HG03175 (cell line): ENCODE measurements around the gene PPP2R2D.

ENCODE experiments used
- ATAC-seq: cut with Tn5 transposase; IDR thresholded peaks from one replicate; pipeline ENCODE4 v1.9.1; 2021; ENCODE audit warnings: mild to moderate bottlenecking, moderate library complexity; ENCODE audit not compliant: unreplicated experiment

Gene PPP2R2D

GRCh38 chr10:131994435-131994834 lies 93.6 kb downstream of the PPP2R2D start:
- ATAC-seq, result no peak

DNA sequence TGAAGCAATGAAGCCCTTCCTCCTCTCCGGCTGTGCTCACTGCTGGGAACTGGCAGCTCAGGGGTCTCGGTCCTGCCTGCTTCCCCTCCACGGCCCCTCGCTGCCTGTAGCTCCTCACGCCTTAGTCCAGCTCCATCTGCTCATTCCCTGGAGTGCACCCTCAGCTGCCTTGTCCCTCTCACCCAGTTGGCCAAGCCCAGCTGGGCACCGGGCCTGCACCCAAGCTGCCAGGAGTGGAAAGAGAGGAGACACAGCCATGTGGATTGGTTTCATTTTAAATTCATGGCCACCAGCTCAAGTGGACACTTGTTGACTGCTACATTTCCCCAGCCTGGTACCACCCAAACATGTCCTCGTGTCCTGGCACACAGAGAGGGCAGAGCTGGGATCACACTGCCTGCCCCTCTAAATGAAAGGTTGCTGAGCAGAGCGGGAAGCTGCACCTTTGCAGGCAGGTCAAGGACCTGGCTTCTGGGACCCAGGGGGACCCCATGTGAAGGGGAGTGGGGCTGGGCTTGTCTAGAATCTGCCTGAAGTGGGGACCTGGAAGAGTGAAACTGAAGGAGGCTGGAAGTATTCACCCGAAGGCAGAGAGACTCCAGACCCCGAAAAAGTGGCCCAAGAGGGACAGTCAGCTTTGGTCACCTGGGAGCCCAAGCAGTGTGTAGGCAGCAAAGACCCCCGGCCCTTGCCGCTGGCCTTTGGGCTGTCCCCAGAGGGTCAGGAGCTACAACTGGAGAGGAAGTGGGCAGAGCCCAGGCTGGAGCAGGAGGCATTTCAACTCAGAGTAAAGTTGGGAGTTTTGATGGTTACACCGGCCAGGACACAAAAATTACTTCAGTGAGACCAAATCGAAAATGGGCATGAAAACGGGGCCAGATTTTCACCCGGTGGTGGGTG lies 95.9 kb downstream of the PPP2R2D start:
- no peak for ATAC-seq

DNA sequence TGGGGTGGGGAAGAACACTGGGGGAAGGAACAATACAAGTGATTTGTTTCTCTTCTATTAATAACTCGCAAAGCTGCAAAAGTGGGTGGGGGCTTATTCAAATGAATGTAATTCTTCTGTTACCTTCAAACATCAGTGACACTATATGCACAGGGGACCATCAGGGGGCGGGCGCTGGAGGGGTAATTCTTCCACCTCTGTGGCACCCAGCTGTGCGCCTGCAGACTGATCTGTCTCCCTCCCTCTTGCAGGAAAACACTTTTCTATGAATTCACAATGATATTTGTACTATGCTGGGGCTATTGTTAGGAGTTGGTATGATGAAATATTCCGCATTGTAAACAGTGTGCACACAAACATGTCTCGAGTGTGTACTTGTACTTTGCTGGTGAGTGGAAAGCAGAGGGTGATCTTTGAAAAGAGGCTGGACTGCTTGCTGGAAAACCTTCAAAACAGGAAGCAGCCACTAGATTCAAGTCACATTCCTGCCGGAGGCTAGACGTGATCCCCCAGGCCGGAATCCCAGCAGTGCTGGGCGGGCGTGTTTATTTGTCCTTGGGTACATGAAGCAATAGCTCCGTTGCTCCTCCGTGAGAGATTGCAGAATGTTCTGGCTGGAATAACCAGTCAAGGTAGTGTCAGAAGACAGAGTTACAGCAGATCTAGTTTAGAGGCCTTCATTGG lies 96.7 kb downstream of the PPP2R2D start:
- ATAC-seq, result no peak

- ATAC-seq, result no peak
Measured at GRCh38 chr10:131998050-131998844, 97.4 kb downstream of the PPP2R2D start.

DNA sequence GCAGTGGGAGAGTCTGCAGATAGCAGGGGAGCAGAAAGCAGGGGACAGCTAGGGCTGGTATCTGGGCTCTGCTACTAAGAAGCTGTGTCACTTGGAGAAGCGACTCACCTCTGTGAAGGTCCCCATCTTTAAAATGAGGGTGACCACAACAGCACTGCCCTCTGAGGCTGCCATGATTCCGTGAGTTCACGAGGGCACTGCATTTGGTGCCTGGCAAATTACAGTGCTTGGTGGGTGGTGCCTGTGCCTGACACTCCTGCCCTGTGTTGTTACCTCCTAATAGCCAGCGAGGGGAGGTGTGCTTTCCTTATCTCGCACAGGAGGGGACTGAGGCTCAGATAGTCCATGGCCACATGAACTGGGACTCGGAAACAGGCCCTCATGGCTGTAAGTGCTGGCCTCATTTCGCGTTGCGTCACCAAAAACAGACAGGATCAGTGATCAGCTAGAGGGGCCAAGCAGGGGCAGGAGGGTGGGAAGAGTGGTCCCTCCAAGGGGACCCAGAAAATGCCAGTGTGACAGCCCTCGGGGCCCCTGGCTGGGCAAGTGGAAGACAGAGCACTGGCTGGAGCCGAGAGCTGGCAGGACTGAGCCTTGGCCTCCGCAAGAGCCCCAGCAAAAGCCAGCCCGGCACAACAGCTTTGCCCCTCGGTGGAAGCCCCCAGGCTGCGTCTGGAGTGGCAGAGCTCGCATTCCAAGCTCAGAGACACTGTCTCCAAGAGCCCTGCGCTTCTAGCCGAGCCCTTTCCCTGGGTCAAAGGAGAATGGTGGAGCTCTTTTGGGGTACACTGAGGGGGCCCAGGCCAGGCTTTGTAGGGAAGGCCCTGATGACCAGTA lies 98.3 kb downstream of the PPP2R2D start:
- no peak for ATAC-seq

GRCh38 chr10:132001238-132001972 lies 100.6 kb downstream of the PPP2R2D start:
- no peak for ATAC-seq

GRCh38 chr10:132002004-132002403 lies 101.2 kb downstream of the PPP2R2D start:
- ATAC-seq, result no peak

DNA sequence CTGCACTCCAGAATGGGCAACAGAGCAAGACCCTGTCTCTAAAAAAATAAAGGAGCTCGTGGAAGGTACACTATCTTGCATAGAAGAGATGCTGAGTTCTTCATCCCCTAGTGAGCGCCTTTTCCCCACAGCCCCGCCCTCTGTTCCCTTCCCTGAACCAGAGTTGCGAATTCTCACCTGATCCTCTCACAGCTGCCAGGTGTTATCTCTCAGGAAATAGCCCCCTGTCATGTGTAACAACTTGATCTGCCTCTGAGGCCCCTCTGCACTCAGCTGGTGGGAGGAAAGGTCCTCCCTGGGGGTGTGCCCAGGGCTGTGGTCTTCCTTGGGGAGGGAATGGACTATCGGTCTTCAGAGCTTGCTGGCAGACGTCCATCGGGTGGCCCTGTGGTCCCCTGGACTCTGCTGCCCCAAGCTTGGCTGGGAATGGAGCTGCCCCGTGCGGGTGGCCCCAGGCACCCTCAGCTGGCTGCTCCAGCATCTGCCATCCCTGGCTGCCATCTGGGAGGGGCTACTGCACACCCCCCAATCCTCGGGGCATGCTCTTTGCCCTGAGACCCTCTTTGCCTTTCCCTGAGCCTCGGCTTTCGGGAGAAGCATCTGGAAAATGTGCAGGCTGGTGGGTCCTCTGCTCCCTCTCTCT lies 102.6 kb downstream of the PPP2R2D start:
- ATAC-seq, result no peak

GRCh38 chr10:132004052-132004451 lies 103.2 kb downstream of the PPP2R2D start:
- no peak for ATAC-seq

DNA sequence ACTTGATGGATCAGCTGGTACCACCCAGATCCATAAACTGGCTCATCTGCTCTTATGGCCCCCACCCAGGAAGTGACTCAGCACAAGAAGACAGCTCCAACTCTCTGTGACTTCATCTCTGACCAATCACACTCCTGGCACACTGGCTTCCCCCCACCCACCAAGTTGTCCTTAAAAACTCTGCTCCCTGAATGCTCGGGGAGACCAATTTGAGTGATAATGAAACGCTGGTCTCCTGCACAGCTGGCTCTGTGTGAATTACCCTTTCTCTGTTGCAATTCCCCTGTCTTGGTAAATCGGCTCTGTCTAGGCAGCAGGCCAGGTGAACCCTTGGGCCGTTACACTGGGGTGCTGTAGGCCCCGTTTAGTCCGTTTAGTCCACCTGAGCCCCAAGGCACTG lies 104.3 kb downstream of the PPP2R2D start:
- ATAC-seq, result no peak

DNA sequence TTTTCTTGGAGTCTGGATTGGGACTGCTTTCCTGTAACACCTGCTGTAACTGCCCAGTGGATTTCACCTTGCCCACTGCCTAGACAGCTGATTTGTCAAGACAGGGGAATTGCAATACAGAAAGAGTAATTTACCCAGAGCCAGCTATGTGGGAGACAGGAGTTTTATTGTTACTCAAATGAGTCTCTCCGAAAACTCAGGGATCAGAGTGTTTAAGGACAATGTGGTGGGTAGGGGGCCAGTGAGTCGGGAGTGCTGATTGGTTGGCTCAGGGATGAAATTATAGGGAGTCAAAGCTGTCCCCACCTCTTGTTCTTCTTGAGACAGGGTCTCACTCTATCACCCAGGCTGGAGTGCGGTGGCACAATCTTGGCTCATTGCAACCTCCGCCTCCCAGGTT lies 106.2 kb downstream of the PPP2R2D start:
- ATAC-seq, result no peak

DNA sequence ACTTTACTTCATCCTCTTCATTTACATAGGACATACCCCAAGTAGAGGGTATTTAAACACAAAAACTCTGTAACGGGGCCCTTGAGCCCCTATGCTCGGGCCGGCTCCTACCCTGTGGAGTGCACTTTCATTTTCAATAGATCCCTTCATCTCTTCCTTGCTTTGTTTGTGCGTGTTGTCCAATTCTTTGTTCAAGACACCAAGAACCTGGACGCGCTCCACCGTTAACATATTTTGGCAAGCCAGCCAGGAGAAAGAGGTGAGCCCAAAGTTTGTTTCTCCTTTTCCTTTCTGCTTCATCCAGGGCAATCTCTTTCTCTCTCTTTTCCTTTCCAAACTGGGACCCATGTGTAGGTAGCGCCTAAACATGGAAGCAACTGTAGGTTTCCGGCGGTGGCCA lies 106.9 kb downstream of the PPP2R2D start:
- ATAC-seq, result no peak
